ENCODE results near the gene MOCS3.

Gene MOCS3

GRCh38 chr20:50958615-50959542 lies at the start of gene MOCS3:
Gene MOCS3 (plus strand): TSS chr20:50958818. CDS start chr20:50958843, 25 bp downstream.
- peak; percentile 95 for DNase-seq

- no peak for DNase-seq
These were observed 49.2 kb upstream of the MOCS3 start for GRCh38 chr20:50909413-50909812.

- no peak for DNase-seq
These were observed 47.6 kb upstream of the MOCS3 start for GRCh38 chr20:50911030-50911429.

GRCh38 chr20:50911716-50912115 lies 46.9 kb upstream of the MOCS3 start:
- no peak for DNase-seq

- DNase-seq = peak; percentile 44
These were observed 44.8 kb upstream of the MOCS3 start for GRCh38 chr20:50913690-50914375.

GRCh38 chr20:50915424-50915823 lies 43.2 kb upstream of the MOCS3 start:
- no peak for DNase-seq

GRCh38 chr20:50916257-50916656 lies 42.4 kb upstream of the MOCS3 start:
- DNase-seq = peak; percentile 8

- DNase-seq = no peak
These were observed 41.7 kb upstream of the MOCS3 start for GRCh38 chr20:50916934-50917333.

- DNase-seq = no peak
These were observed 40.2 kb upstream of the MOCS3 start for GRCh38 chr20:50918403-50918802.

GRCh38 chr20:50919567-50919966 lies 39.1 kb upstream of the MOCS3 start:
- DNase-seq = no peak

- no peak for DNase-seq
These were observed 37.6 kb upstream of the MOCS3 start for GRCh38 chr20:50920997-50921396.

GRCh38 chr20:50921803-50922501 lies 36.7 kb upstream of the MOCS3 start:
- DNase-seq = no peak

GRCh38 chr20:50924261-50924920 lies 34.2 kb upstream of the MOCS3 start:
- no peak for DNase-seq

- no peak for DNase-seq
These were observed 32.1 kb upstream of the MOCS3 start for GRCh38 chr20:50926530-50926929.

- no peak for DNase-seq
These were observed 30.1 kb upstream of the MOCS3 start for GRCh38 chr20:50928469-50928868.

- peak; percentile 84 for DNase-seq
These were observed 29.1 kb upstream of the MOCS3 start for GRCh38 chr20:50929299-50930138.

GRCh38 chr20:50930139-50930975 lies 28.3 kb upstream of the MOCS3 start:
- no peak for DNase-seq

GRCh38 chr20:50930976-50931305 lies 27.7 kb upstream of the MOCS3 start:
- no peak for DNase-seq

GRCh38 chr20:50931306-50932015 lies 27.2 kb upstream of the MOCS3 start, which contains the start of gene ADNP:
Gene ADNP (minus strand): TSS chr20:50931437. CDS start chr20:50903996, 27,441 bp downstream.
- DNase-seq = peak; percentile 90

GRCh38 chr20:50932016-50932485 lies 26.6 kb upstream of the MOCS3 start:
- DNase-seq = no peak

All from DMS 273 treated with DMSO at 0.1 percent for 48 hours (cell line).